H9 (cell line): ENCODE measurements around the gene PEX1. TPM values are rescaled to one million over a fixed set of nuclear protein-coding genes. Genes with fewer than 3 reads are reported as not detected.

ENCODE experiments used
- DNase-seq: peaks from one replicate; pipeline ENCODE4 v3.0.0-alpha.2; 2017
- H2AFZ ChIP-seq: one replicate; pipeline ENCODE4 v1.6.1; 2013; ENCODE audit warnings: mild to moderate bottlenecking, low read length, control low read depth, moderate library complexity
- H2AK5ac ChIP-seq: 2 replicates; pipeline ENCODE4 v1.6.1; 2013; ENCODE audit warnings: low read length, control low read depth, mixed read lengths; ENCODE audit not compliant: insufficient read length
- H2BK120ac ChIP-seq: one replicate; pipeline ENCODE4 v1.6.1; 2013; ENCODE audit warnings: low read depth, mild to moderate bottlenecking, low read length, control low read depth, inconsistent platforms; ENCODE audit not compliant: poor library complexity, severe bottlenecking
- H2BK12ac ChIP-seq: 2 replicates; pipeline ENCODE4 v1.6.1; 2013; ENCODE audit warnings: low read length, control low read depth, mixed read lengths, low read depth; ENCODE audit not compliant: insufficient read length
- H2BK15ac ChIP-seq: 2 replicates; pipeline ENCODE4 v1.6.1; 2013; ENCODE audit warnings: low read depth, low read length, control low read depth
- H2BK20ac ChIP-seq: one replicate; pipeline ENCODE4 v1.6.1; 2013; ENCODE audit warnings: low read depth, mild to moderate bottlenecking, low read length, control low read depth, inconsistent platforms; ENCODE audit not compliant: poor library complexity, severe bottlenecking
- H2BK5ac ChIP-seq: 2 replicates; pipeline ENCODE4 v1.6.1; 2013; ENCODE audit warnings: low read length, control low read depth, mixed read lengths; ENCODE audit not compliant: insufficient read length
- H3K14ac ChIP-seq: 2 replicates; pipeline ENCODE4 v1.6.1; 2013; ENCODE audit warnings: low read length, control low read depth; ENCODE audit not compliant: insufficient read depth
- H3K18ac ChIP-seq: 2 replicates; pipeline ENCODE4 v1.6.1; 2013; ENCODE audit warnings: low read depth, mild to moderate bottlenecking, mixed read lengths, low read length, control low read depth; ENCODE audit not compliant: insufficient read length
- H3K23ac ChIP-seq: 2 replicates; pipeline ENCODE4 v1.6.1; 2013; ENCODE audit warnings: low read length, control low read depth, mixed read lengths, low read depth; ENCODE audit not compliant: insufficient read length
- H3K23me2 ChIP-seq: 2 replicates; pipeline ENCODE4 v1.6.1; 2013; ENCODE audit warnings: low read depth, mild to moderate bottlenecking, mixed read lengths, low read length, control low read depth; ENCODE audit not compliant: insufficient read length, poor library complexity, severe bottlenecking
- H3K27ac ChIP-seq: 2 replicates; pipeline ENCODE4 v1.5.1; 2013; ENCODE audit warnings: low read length, control low read depth, mixed read lengths, low read depth; ENCODE audit not compliant: insufficient read length
- H3K27me3 ChIP-seq: 2 replicates; pipeline ENCODE4 v1.6.1; 2013; ENCODE audit warnings: low read length, control low read depth, inconsistent platforms; ENCODE audit not compliant: insufficient read depth
- H3K4ac ChIP-seq: 2 replicates; pipeline ENCODE4 v1.6.1; 2013; ENCODE audit warnings: low read depth, mild to moderate bottlenecking, control low read depth, inconsistent platforms, low read length, moderate library complexity
- H3K4me1 ChIP-seq: 2 replicates; pipeline ENCODE4 v1.6.1; 2013; ENCODE audit warnings: low read length, control low read depth, inconsistent platforms; ENCODE audit not compliant: insufficient read depth
- H3K4me2 ChIP-seq: 2 replicates; pipeline ENCODE4 v1.6.1; 2013; ENCODE audit warnings: low read length, control low read depth, mixed read lengths; ENCODE audit not compliant: insufficient read length, insufficient read depth
- H3K56ac ChIP-seq: 2 replicates; pipeline ENCODE4 v1.6.1; 2013; ENCODE audit warnings: low read depth, mild to moderate bottlenecking, mixed read lengths, low read length, control low read depth; ENCODE audit not compliant: insufficient read length
- H3K79me1 ChIP-seq: 2 replicates; pipeline ENCODE4 v1.6.1; 2013; ENCODE audit warnings: low read depth, mild to moderate bottlenecking, moderate library complexity, low read length, control low read depth, inconsistent platforms; ENCODE audit not compliant: insufficient read depth, poor library complexity, severe bottlenecking
- H3K79me2 ChIP-seq: 2 replicates; pipeline ENCODE4 v1.6.1; 2013; ENCODE audit warnings: low read length, control low read depth, inconsistent platforms; ENCODE audit not compliant: insufficient read depth
- H3K9ac ChIP-seq: 2 replicates; pipeline ENCODE4 v1.6.1; 2013; ENCODE audit warnings: low read length, control low read depth, mixed read lengths; ENCODE audit not compliant: insufficient read length; ENCODE audit errors: extremely low read depth
- H3K9me3 ChIP-seq: one replicate; pipeline ENCODE4 v1.6.1; 2013; ENCODE audit warnings: low read depth, low read length, inconsistent platforms; ENCODE audit not compliant: control insufficient read depth
- H3T11ph ChIP-seq: one replicate; pipeline ENCODE4 v1.6.1; 2013; ENCODE audit warnings: mild to moderate bottlenecking, low read length, control low read depth, inconsistent platforms
- H4K20me1 ChIP-seq: one replicate; pipeline ENCODE4 v1.6.1; 2013; ENCODE audit not compliant: control insufficient read depth, insufficient read length, insufficient read depth
- H4K5ac ChIP-seq: 2 replicates; pipeline ENCODE4 v1.6.1; 2013; ENCODE audit warnings: low read depth, mild to moderate bottlenecking, mixed read lengths, low read length, control low read depth; ENCODE audit not compliant: insufficient read length
- H4K8ac ChIP-seq: replicated peaks from 2 replicates; pipeline ENCODE4 v1.6.1; 2013; ENCODE audit warnings: low read length, control low read depth, mixed read lengths, low read depth; ENCODE audit not compliant: insufficient read length
- H4K91ac ChIP-seq: 2 replicates; pipeline ENCODE4 v1.6.1; 2013; ENCODE audit warnings: low read depth, mild to moderate bottlenecking, moderate library complexity, mixed read lengths, low read length, control low read depth; ENCODE audit not compliant: insufficient read length
- H3K27ac Mint-ChIP-seq, 3 experiments: 2 replicates in 2 of 3; 3 replicates in 1 of 3; pipeline ENCODE4 v1.8.0; 2020 to 2021; ENCODE audit warnings: mixed read lengths in 3 of 3, mild to moderate bottlenecking in 1 of 3, moderate library complexity in 1 of 3
- H3K27me3 Mint-ChIP-seq: 2 replicates; pipeline ENCODE4 v1.8.0; 2021; ENCODE audit warnings: low read depth, mild to moderate bottlenecking, moderate library complexity, mixed read lengths
- H3K36me3 Mint-ChIP-seq, 3 experiments: 2 replicates in 2 of 3; 3 replicates in 1 of 3; pipeline ENCODE4 v1.8.0; 2020 to 2021; ENCODE audit warnings: low read depth in 3 of 3, mixed read lengths in 3 of 3; ENCODE audit not compliant: insufficient read depth in 1 of 3
- H3K4me1 Mint-ChIP-seq, 2 experiments: 2 replicates each; pipeline ENCODE4 v1.8.0; 2020; ENCODE audit warnings: mixed read lengths in 2 of 2
- H3K4me3 Mint-ChIP-seq, 2 experiments: 2 replicates in 1 of 2; 3 replicates in 1 of 2; pipeline ENCODE4 v1.8.0; 2020 to 2021; ENCODE audit warnings: mild to moderate bottlenecking in 2 of 2, mixed read lengths in 2 of 2, moderate library complexity in 1 of 2
- H3K9me3 Mint-ChIP-seq, 2 experiments: 2 replicates in 1 of 2; 3 replicates in 1 of 2; pipeline ENCODE4 v1.8.0; 2020; ENCODE audit warnings: mild to moderate bottlenecking in 2 of 2, mixed read lengths in 2 of 2, moderate library complexity in 1 of 2
- WGBS: extraction: QIAGEN DNeasy Blood & Tissue Kit; methylation state at CpG from one replicate; pipeline ENCODE4 v1.1.7; 2013; ENCODE audit warnings: missing lambda C conversion rate, low lambda C conversion rate, mixed read lengths; ENCODE audit not compliant: insufficient read length; ENCODE audit errors: extremely low coverage; 5-methylcytosine and 5-hydroxymethylcytosine counted together
- total RNA-seq: library from RNA; stranded (reverse); gene quantifications from 2 replicates; pipeline ENCODE4 v1.2.1, GENCODE V29; 2021
- TF ChIP-seq, protein P1 (sequence below): fragments of 200-600 bp; sonication (generic); conservative IDR thresholded peaks from 3 replicates; pipeline ENCODE4 v1.8.0; 2021; ENCODE audit warnings: antibody characterized with exemption, mild to moderate bottlenecking

Gene PEX1
- total RNA-seq, 1 experiment from 2014 or later = 21.8 TPM

DNA sequence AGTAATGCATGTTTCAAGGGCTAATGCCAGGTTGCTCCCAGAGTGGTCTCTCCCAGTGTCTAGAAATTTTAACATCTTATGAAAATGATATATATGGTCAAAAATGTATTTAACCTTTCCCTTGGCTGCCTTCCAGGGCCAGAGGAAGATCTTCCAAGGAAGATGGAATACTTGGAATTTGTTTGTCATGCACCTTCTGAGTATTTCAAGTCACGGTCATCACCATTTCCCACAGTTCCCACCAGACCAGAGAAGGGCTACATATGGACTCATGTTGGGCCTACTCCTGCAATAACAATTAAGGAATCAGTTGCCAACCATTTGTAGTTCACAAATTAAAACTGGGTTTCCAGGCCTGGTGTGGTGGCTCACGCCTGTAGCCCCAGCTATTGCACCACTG, 72.1 kb downstream of the PEX1 start:
- Histone ChIP-seq H2AFZ (no peak overlapping the region), H2BK12ac (no peak overlapping the region), H2BK15ac (no peak overlapping the region), H3K4me1 (no peaks in the 10 kb centered on the region), H2BK5ac (no peak overlapping the region), H3K4ac (no peak overlapping the region), H3K79me1 (no peaks in the 10 kb centered on the region), H3K23me2 (no peaks in the 10 kb centered on the region), H3K56ac (no peak overlapping the region), H2BK120ac (no peak overlapping the region), H4K91ac (no peak overlapping the region), H3K14ac (no peak overlapping the region), H4K5ac (no peak overlapping the region), H3T11ph (no peak overlapping the region), H3K4me2 (no peak overlapping the region), H3K18ac (no peak overlapping the region), H2AK5ac (no peak overlapping the region), H4K20me1 (peaks cover 2% of the 10 kb centered on the region), H3K79me2 (no peaks in the 10 kb centered on the region), H3K23ac (no peak overlapping the region), H3K9me3 (no peaks in the 10 kb centered on the region), H3K27me3 (no peaks in the 10 kb centered on the region), H4K8ac (no peak overlapping the region), H2BK20ac (no peak overlapping the region), H3K9ac (no peak overlapping the region), H3K27ac (no peak overlapping the region)
- H3K36me3 Mint-ChIP-seq = peaks cover 22 to 56% (median 48%) of the 10 kb centered on the region in 3 experiments
- H3K9me3 Mint-ChIP-seq = no peaks in the 10 kb centered on the region
- no peak for DNase-seq
- no peaks in the 10 kb centered on the region for H3K27me3 Mint-ChIP-seq
- H3K4me3 Mint-ChIP-seq = no peak overlapping the region
- no peaks in the 10 kb centered on the region; a peak in 1 of 4 replicates for H3K4me1 Mint-ChIP-seq
- TF ChIP-seq, protein P1, sequence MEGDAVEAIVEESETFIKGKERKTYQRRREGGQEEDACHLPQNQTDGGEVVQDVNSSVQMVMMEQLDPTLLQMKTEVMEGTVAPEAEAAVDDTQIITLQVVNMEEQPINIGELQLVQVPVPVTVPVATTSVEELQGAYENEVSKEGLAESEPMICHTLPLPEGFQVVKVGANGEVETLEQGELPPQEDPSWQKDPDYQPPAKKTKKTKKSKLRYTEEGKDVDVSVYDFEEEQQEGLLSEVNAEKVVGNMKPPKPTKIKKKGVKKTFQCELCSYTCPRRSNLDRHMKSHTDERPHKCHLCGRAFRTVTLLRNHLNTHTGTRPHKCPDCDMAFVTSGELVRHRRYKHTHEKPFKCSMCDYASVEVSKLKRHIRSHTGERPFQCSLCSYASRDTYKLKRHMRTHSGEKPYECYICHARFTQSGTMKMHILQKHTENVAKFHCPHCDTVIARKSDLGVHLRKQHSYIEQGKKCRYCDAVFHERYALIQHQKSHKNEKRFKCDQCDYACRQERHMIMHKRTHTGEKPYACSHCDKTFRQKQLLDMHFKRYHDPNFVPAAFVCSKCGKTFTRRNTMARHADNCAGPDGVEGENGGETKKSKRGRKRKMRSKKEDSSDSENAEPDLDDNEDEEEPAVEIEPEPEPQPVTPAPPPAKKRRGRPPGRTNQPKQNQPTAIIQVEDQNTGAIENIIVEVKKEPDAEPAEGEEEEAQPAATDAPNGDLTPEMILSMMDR = no peak
- no CpG with 5 or more reads among the region's 2 CpGs for WGBS
- H3K27ac Mint-ChIP-seq = no peak overlapping the region
